SK-N-SH treated with all-trans-retinoic acid at 6 μM for 48 hours (cell line): ENCODE measurements around the gene DIP2C.

Experiments
- ARNTL ChIP-seq: fragments of 450-650 bp; formaldehyde crosslinking; IDR thresholded peaks from 2 replicates; pipeline ENCODE4 v1.5.0; 2020; ENCODE audit warnings: low read depth, mild to moderate bottlenecking, moderate library complexity, borderline replicate concordance
- CSDC2 ChIP-seq: fragments of 250-450 bp; sonication (Bioruptor Pico); IDR thresholded peaks from 2 replicates; pipeline ENCODE4 v1.5.0; 2020; ENCODE audit warnings: mild to moderate bottlenecking, moderate library complexity
- ESRRG ChIP-seq: fragments of 250-450 bp; sonication (Bioruptor Pico); IDR thresholded peaks from 2 replicates; pipeline ENCODE4 v1.6.1; 2021; ENCODE audit warnings: mild to moderate bottlenecking
- PATZ1 ChIP-seq: fragments of 250-450 bp; sonication (Bioruptor Pico); IDR thresholded peaks from 2 replicates; pipeline ENCODE4 v1.8.0; 2020; ENCODE audit warnings: mild to moderate bottlenecking, moderate library complexity, borderline replicate concordance
- POU6F1 ChIP-seq: fragments of 250-450 bp; sonication (Bioruptor Pico); IDR thresholded peaks from 2 replicates; pipeline ENCODE4 v1.8.0; 2021; ENCODE audit warnings: low read depth, mild to moderate bottlenecking, moderate library complexity, borderline replicate concordance
- RARB ChIP-seq: fragments of 250-450 bp; sonication (Bioruptor Pico); IDR thresholded peaks from 2 replicates; pipeline ENCODE4 v1.8.0; 2021; ENCODE audit warnings: mild to moderate bottlenecking, moderate library complexity
- SNAI2 ChIP-seq: fragments of 250-450 bp; sonication (Bioruptor Pico); IDR thresholded peaks from 2 replicates; pipeline ENCODE4 v1.5.0; 2020; ENCODE audit warnings: mild to moderate bottlenecking, moderate library complexity
- ZC3H10 ChIP-seq: fragments of 250-450 bp; sonication (Bioruptor Pico); IDR thresholded peaks from 2 replicates; pipeline ENCODE4 v1.5.1; 2021; ENCODE audit warnings: mild to moderate bottlenecking, moderate library complexity
- ZFP3 ChIP-seq: fragments of 250-450 bp; sonication (Bioruptor Pico); IDR thresholded peaks from 2 replicates; pipeline ENCODE4 v1.5.0; 2020; ENCODE audit warnings: mild to moderate bottlenecking, moderate library complexity
- ZNF565 ChIP-seq: fragments of 450-650 bp; formaldehyde crosslinking; conservative IDR thresholded peaks from 2 replicates; pipeline ENCODE4 v1.5.0; 2020; ENCODE audit warnings: low read depth, mild to moderate bottlenecking, moderate library complexity
- ZNF70 ChIP-seq: fragments of 450-650 bp; formaldehyde crosslinking; IDR thresholded peaks from 2 replicates; pipeline ENCODE4 v1.5.0; 2020; ENCODE audit warnings: mild to moderate bottlenecking, moderate library complexity
- ZNF8 ChIP-seq: fragments of 450-650 bp; formaldehyde crosslinking; IDR thresholded peaks from 2 replicates; pipeline ENCODE4 v1.5.0; 2020; ENCODE audit warnings: mild to moderate bottlenecking, moderate library complexity
- TF ChIP-seq, protein P1 (sequence below): fragments of 250-450 bp; sonication (Bioruptor Pico); IDR thresholded peaks from 2 replicates; pipeline ENCODE4 v1.5.1; 2020; ENCODE audit warnings: low read depth, mild to moderate bottlenecking, moderate library complexity

DNA sequence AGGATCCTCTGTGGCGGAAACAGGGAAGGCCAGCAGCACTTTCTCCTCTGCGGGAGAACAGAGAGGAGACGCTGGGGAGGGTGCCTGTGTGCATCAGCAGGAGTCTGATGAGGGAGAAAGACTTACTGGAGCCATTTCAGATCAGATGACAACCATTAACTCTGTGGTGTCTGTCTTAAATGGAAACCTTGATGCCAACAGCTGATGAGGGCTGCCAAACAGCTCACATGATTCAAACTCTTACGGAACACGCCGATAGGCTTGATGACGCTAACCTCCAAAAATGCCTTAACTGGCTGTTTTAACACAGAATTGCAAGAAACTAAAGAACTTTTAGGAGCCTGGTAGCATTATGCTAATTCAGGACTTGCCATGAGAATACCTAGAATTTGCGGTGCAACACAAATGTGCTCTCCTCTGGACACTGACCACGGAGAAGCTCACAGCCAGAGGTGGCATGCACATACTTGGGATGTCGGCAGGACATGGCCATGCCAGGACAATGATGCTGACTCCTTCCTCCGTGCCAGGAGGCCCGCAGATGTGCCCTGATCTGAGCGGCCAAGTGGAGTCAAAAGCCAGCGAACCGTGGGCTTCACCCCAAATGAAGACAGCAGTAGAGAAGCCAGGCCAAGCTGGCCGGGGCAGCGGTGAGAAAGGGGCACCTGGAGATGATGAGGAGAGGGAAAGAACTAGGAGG, 399.3 kb downstream of the DIP2C start:
- TF ChIP-seq, protein P1, sequence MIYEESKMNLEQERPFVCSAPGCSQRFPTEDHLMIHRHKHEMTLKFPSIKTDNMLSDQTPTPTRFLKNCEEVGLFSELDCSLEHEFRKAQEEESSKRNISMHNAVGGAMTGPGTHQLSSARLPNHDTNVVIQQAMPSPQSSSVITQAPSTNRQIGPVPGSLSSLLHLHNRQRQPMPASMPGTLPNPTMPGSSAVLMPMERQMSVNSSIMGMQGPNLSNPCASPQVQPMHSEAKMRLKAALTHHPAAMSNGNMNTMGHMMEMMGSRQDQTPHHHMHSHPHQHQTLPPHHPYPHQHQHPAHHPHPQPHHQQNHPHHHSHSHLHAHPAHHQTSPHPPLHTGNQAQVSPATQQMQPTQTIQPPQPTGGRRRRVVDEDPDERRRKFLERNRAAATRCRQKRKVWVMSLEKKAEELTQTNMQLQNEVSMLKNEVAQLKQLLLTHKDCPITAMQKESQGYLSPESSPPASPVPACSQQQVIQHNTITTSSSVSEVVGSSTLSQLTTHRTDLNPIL: no peak
- TF ChIP-seq RARB (CRISPR knock-in tag): no peak
- no peak for TF ChIP-seq ZNF70
- no peak for TF ChIP-seq ZFP3 (CRISPR knock-in tag)
- no peak for TF ChIP-seq ESRRG (CRISPR knock-in tag)
- TF ChIP-seq CSDC2 (CRISPR knock-in tag): no peak
- TF ChIP-seq PATZ1: no peak
- TF ChIP-seq ZC3H10 (CRISPR knock-in tag): no peak
- no peak for TF ChIP-seq POU6F1 (CRISPR knock-in tag)
- no peak for TF ChIP-seq ZNF565 (CRISPR knock-in tag)
- TF ChIP-seq ARNTL (CRISPR knock-in tag): no peak
- TF ChIP-seq SNAI2 (CRISPR knock-in tag): no peak
- TF ChIP-seq ZNF8 (CRISPR knock-in tag): no peak
